Measurements from ENCODE around the gene SPATA17.

Gene SPATA17

GRCh38 chr1:217857061-217857460, 225.9 kb downstream of the SPATA17 start:
- no peak for DNase-seq

- no peak for DNase-seq
Observed at GRCh38 chr1:217861658-217862057, 230.5 kb downstream of the SPATA17 start.

- DNase-seq: no peak
Observed at GRCh38 chr1:217867446-217867995, 236.4 kb downstream of the SPATA17 start.

- DNase-seq: no peak
Observed at GRCh38 chr1:217871955-217872354, 240.8 kb downstream of the SPATA17 start.

GRCh38 chr1:217875229-217875628, 244.1 kb downstream of the SPATA17 start:
- no peak for DNase-seq

- no peak for DNase-seq
Observed at GRCh38 chr1:217876401-217876800, 245.3 kb downstream of the SPATA17 start.

- DNase-seq: no peak
Observed at GRCh38 chr1:217876896-217877295, 245.8 kb downstream of the SPATA17 start.

GRCh38 chr1:217881131-217881543, 250.0 kb downstream of the SPATA17 start:
- no peak for DNase-seq

GRCh38 chr1:217881607-217882332, 250.6 kb downstream of the SPATA17 start:
- DNase-seq: no peak

- DNase-seq: no peak
Observed at GRCh38 chr1:217885181-217885580, 254.0 kb downstream of the SPATA17 start.

GRCh38 chr1:217888328-217888727, 257.2 kb downstream of the SPATA17 start:
- DNase-seq: no peak

GRCh38 chr1:217889401-217889800, 258.3 kb downstream of the SPATA17 start:
- DNase-seq: no peak

- no peak for DNase-seq
Observed at GRCh38 chr1:217891966-217892365, 260.8 kb downstream of the SPATA17 start.

- DNase-seq: no peak
Observed at GRCh38 chr1:217892750-217893149, 261.6 kb downstream of the SPATA17 start.

- no peak for DNase-seq
Observed at GRCh38 chr1:217895841-217896240, 264.7 kb downstream of the SPATA17 start.

- DNase-seq: no peak
Observed at GRCh38 chr1:217896490-217896889, 265.3 kb downstream of the SPATA17 start.

- no peak for DNase-seq
Observed at GRCh38 chr1:217897100-217897499, 266.0 kb downstream of the SPATA17 start.

- DNase-seq: no peak
Observed at GRCh38 chr1:217899614-217900013, 268.5 kb downstream of the SPATA17 start.

- no peak for DNase-seq
Observed at GRCh38 chr1:217907504-217907903, 276.4 kb downstream of the SPATA17 start.

- no peak for DNase-seq
Observed at GRCh38 chr1:217910203-217910602, 279.1 kb downstream of the SPATA17 start.

GRCh38 chr1:217910791-217911320, 279.7 kb downstream of the SPATA17 start:
- no peak for DNase-seq

GRCh38 chr1:217911908-217912307, 280.8 kb downstream of the SPATA17 start:
- DNase-seq: no peak

- DNase-seq: no peak
Observed at GRCh38 chr1:217917281-217917887, 286.2 kb downstream of the SPATA17 start.

Data from cortex of kidney (tissue), 1 donor.